HFFc6 (cell line): ENCODE data around the gene CDH10. TPM values are rescaled to one million over a fixed set of nuclear protein-coding genes. Genes with fewer than 3 reads are reported as not detected.

Source experiments
- DNase-seq: peaks from one replicate; pipeline ENCODE4 v3.0.0-alpha.2; 2018
- H3K27ac Mint-ChIP-seq: 2 replicates; pipeline ENCODE4 v1.8.0; 2020; ENCODE audit warnings: mild to moderate bottlenecking, mixed read lengths
- H3K27me3 Mint-ChIP-seq: 2 replicates; pipeline ENCODE4 v1.8.0; 2021; ENCODE audit warnings: mild to moderate bottlenecking, moderate library complexity, mixed read lengths; ENCODE audit not compliant: insufficient read depth
- H3K36me3 Mint-ChIP-seq: 2 replicates; pipeline ENCODE4 v1.8.0; 2021; ENCODE audit warnings: low read depth, mixed read lengths
- H3K4me1 Mint-ChIP-seq: 2 replicates; pipeline ENCODE4 v1.8.0; 2020; ENCODE audit warnings: low read depth, mixed read lengths
- H3K4me3 Mint-ChIP-seq: 2 replicates; pipeline ENCODE4 v1.8.0; 2020; ENCODE audit warnings: mild to moderate bottlenecking, moderate library complexity, mixed read lengths
- H3K9me3 Mint-ChIP-seq: 2 replicates; pipeline ENCODE4 v1.8.0; 2020; ENCODE audit warnings: mild to moderate bottlenecking, mixed read lengths
- total RNA-seq, 6 experiments: library from RNA; stranded (reverse); fragmentation: NEBNext Ultra II Directional; extraction: Animal tissue kit (Norgen Biotek cat#: 25700); gene quantifications; 2 replicates in 1 of 6; 3 replicates in 5 of 6; pipeline ENCODE4 v1.2.3, GENCODE V29; 2021
- TF ChIP-seq, protein P1 (sequence below): fragments of 200-600 bp; sonication (generic); IDR thresholded peaks from 2 replicates; pipeline ENCODE4 v1.5.0; 2021; ENCODE audit warnings: antibody characterized with exemption, mild to moderate bottlenecking

Gene CDH10
- total RNA-seq, 6 experiments from 2014 or later = 0.10 to 0.71 (median 0.17) TPM

DNA sequence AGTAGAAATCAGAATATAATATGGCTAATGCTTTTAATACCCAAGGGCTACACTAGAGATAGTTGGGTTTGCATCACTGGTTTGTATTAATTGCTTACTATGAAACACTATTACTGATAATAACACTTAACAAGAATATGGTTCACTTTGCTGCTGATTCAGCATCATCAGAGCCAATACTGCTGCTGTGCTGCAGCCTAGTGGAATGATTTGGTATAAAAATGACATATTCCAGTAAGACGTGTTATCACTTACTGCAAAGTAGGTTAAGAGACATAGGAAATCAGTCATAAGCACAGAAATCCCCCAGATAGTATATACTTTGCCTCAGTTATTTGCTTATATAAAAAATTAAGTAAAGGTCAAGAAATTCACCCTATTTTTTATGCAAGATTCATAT lies 2.8 kb downstream of the CDH10 start:
- Mint-ChIP-seq H3K9me3 (no peaks in the 10 kb centered on the region; the same call in 1 of the 2 replicates), H3K27ac (no peak overlapping the region), H3K27me3 (no peaks in the 10 kb centered on the region), H3K36me3 (no peaks in the 10 kb centered on the region), H3K4me3 (no peak overlapping the region), H3K4me1 (no peaks in the 10 kb centered on the region; the same call in 1 of the 2 replicates)
- peak; percentile 0 for DNase-seq
- TF ChIP-seq, protein P1, sequence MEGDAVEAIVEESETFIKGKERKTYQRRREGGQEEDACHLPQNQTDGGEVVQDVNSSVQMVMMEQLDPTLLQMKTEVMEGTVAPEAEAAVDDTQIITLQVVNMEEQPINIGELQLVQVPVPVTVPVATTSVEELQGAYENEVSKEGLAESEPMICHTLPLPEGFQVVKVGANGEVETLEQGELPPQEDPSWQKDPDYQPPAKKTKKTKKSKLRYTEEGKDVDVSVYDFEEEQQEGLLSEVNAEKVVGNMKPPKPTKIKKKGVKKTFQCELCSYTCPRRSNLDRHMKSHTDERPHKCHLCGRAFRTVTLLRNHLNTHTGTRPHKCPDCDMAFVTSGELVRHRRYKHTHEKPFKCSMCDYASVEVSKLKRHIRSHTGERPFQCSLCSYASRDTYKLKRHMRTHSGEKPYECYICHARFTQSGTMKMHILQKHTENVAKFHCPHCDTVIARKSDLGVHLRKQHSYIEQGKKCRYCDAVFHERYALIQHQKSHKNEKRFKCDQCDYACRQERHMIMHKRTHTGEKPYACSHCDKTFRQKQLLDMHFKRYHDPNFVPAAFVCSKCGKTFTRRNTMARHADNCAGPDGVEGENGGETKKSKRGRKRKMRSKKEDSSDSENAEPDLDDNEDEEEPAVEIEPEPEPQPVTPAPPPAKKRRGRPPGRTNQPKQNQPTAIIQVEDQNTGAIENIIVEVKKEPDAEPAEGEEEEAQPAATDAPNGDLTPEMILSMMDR = peak; percentile 58

DNA sequence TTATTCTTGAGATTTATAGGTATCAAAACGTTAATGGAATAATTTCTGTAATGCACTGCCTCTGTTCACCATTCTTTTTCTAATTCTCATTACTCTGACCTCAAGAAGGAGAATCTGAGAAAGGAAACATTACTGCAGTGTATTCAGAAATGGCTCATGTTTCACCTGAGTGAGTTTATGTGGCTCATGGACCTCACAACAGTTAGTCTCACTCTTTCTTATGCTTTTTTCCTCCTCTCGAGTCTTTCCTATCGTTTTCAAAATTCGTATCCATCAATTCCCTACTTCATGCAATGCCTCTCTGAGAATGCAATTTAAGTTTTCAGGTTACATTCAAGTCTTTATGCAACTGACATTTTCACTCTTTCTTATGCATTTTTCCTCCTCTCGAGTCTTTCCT lies 9.6 kb downstream of the CDH10 start:
- H3K9me3 Mint-ChIP-seq = no peaks in the 10 kb centered on the region
- TF ChIP-seq, protein P1 = no peak
- H3K27ac Mint-ChIP-seq = no peak overlapping the region
- H3K4me1 Mint-ChIP-seq = no peaks in the 10 kb centered on the region
- H3K27me3 Mint-ChIP-seq = no peaks in the 10 kb centered on the region
- no peak overlapping the region for H3K4me3 Mint-ChIP-seq
- H3K36me3 Mint-ChIP-seq = no peaks in the 10 kb centered on the region
- DNase-seq = no peak

DNA sequence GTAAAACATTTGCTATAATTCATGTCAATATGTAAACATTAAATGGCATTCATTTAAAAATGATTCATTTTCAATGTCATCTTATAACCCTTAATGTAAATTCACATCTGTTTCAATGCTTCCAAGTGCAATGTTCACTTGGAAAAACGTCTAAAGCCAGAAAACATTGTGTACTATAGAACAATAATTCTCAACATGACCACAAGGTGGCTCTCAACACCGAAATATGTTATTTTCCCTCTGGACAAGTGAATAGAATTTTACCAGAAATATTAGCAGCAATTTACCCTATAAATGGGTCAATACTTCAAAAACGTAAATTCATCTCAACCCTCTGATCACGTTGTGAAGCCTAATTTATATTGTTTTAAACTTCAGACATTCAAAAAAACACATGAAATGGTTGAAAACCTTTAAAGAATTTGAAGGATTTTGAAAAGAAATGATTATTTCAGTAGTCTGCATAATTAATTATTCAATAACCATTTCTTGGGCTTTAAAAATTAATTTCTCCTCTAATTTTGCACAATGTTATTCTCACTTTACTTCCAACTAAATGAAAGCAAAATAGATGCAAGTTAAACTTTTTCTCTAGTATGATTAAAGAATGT lies 11.0 kb downstream of the CDH10 start:
- Mint-ChIP-seq H3K9me3 (no peaks in the 10 kb centered on the region), H3K27me3 (no peaks in the 10 kb centered on the region), H3K4me3 (no peak overlapping the region), H3K27ac (no peak overlapping the region), H3K36me3 (no peaks in the 10 kb centered on the region), H3K4me1 (no peaks in the 10 kb centered on the region)
- TF ChIP-seq, protein P1 = peak; percentile 87
- peak; percentile 33 for DNase-seq

DNA sequence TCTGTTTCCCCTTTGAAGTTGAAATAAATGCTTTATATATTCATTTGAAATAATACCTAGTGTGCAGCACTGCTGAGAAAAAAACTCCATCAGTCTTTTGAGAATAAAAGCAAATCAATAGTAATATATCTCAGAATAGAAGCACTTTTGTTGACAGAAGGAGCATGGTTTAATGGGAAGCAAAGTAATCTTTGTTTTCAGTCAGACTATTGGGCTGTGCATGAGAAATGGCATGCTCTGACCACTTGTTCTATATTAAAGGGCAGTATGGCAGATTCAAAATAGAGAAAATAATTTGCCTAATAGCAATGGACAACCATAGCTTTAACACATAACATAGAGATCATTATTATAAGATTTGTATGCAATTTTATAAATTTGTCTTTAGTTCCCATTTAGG lies 12.4 kb downstream of the CDH10 start:
- Mint-ChIP-seq H3K27ac (no peak overlapping the region), H3K27me3 (no peaks in the 10 kb centered on the region), H3K36me3 (no peaks in the 10 kb centered on the region), H3K9me3 (no peaks in the 10 kb centered on the region), H3K4me3 (no peak overlapping the region), H3K4me1 (no peaks in the 10 kb centered on the region)
- DNase-seq = no peak
- TF ChIP-seq, protein P1 = no peak

DNA sequence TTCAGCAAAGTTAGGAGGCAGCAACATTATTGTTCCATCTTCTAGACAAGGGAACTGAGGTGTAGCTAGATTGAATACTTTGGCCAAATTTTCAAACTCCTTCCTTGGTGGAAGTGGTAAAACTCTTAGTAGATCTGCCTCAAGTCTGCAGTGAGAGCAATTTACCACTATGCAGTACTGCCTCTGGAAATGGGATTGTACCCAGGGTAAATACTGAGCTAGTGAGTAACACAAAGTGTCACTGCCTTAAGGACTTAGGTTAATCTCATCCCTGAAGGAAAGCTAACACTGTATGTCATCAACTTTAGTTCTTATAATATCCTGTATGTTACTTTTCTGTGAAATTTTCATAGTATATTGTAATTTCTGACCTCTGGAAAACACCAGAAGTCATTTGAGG lies 13.9 kb downstream of the CDH10 start:
- no peak overlapping the region for H3K4me3 Mint-ChIP-seq
- TF ChIP-seq, protein P1 = no peak
- no peak overlapping the region for H3K27ac Mint-ChIP-seq
- no peak for DNase-seq
- no peaks in the 10 kb centered on the region for H3K4me1 Mint-ChIP-seq
- H3K36me3 Mint-ChIP-seq = no peaks in the 10 kb centered on the region
- H3K27me3 Mint-ChIP-seq = no peaks in the 10 kb centered on the region
- no peaks in the 10 kb centered on the region for H3K9me3 Mint-ChIP-seq
